IMR-90 (cell line): ENCODE data around the gene SERPINA12.

Experiments
- BHLHE40 ChIP-seq: fragments of 150-350 bp; IDR thresholded peaks from 2 replicates; pipeline ENCODE4 v1.6.1; 2016; ENCODE audit warnings: mild to moderate bottlenecking, low read depth, low read length
- CHD1 ChIP-seq: IDR thresholded peaks from 2 replicates; pipeline ENCODE4 v1.6.1; 2012; ENCODE audit warnings: low read depth, low read length, improper control_type of control experiment
- MAFK ChIP-seq: IDR thresholded peaks from 2 replicates; pipeline ENCODE4 v1.6.1; 2012; ENCODE audit warnings: low read depth, low read length, improper control_type of control experiment
- POLR2A ChIP-seq: IDR thresholded peaks from 2 replicates; pipeline ENCODE4 v1.6.1; 2012; ENCODE audit warnings: mild to moderate bottlenecking, low read depth, low read length
- RAD21 ChIP-seq: IDR thresholded peaks from 2 replicates; pipeline ENCODE4 v1.6.1; 2012; ENCODE audit warnings: low read length, improper control_type of control experiment
- RCOR1 ChIP-seq: IDR thresholded peaks from 2 replicates; pipeline ENCODE4 v1.6.1; 2012; ENCODE audit warnings: mild to moderate bottlenecking, low read length, improper control_type of control experiment; ENCODE audit not compliant: insufficient replicate concordance
- RFX5 ChIP-seq: IDR thresholded peaks from 2 replicates; pipeline ENCODE4 v1.8.0; 2012; ENCODE audit warnings: low read depth, mild to moderate bottlenecking, low read length, moderate library complexity
- SMC3 ChIP-seq: fragments of 150-350 bp; IDR thresholded peaks from 2 replicates; pipeline ENCODE4 v1.6.1; 2016; ENCODE audit warnings: low read depth, mild to moderate bottlenecking, antibody characterized with exemption, low read length, moderate library complexity
- USF2 ChIP-seq: fragments of 150-350 bp; IDR thresholded peaks from 2 replicates; pipeline ENCODE4 v1.6.1; 2017; ENCODE audit warnings: mild to moderate bottlenecking, antibody characterized with exemption, low read length, low read depth
- TF ChIP-seq, protein P1 (sequence below): conservative IDR thresholded peaks from 2 replicates; pipeline ENCODE4 v1.5.1; 2012; ENCODE audit warnings: mild to moderate bottlenecking, low read depth, low read length, improper control_type of control experiment

- TF ChIP-seq SMC3 (no peak), POLR2A (no peak), USF2 (no peak), CHD1 (no peak), MAFK (no peak), RFX5 (no peak), BHLHE40 (no peak), RAD21 (no peak), RCOR1 (no peak)
- TF ChIP-seq, protein P1, sequence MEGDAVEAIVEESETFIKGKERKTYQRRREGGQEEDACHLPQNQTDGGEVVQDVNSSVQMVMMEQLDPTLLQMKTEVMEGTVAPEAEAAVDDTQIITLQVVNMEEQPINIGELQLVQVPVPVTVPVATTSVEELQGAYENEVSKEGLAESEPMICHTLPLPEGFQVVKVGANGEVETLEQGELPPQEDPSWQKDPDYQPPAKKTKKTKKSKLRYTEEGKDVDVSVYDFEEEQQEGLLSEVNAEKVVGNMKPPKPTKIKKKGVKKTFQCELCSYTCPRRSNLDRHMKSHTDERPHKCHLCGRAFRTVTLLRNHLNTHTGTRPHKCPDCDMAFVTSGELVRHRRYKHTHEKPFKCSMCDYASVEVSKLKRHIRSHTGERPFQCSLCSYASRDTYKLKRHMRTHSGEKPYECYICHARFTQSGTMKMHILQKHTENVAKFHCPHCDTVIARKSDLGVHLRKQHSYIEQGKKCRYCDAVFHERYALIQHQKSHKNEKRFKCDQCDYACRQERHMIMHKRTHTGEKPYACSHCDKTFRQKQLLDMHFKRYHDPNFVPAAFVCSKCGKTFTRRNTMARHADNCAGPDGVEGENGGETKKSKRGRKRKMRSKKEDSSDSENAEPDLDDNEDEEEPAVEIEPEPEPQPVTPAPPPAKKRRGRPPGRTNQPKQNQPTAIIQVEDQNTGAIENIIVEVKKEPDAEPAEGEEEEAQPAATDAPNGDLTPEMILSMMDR = no peak
Observed at GRCh38 chr14:94498215-94498614, 11.1 kb downstream of the SERPINA12 start.
